GM23248 (cell line): Measurements from ENCODE around the gene RNF180. TPM values are rescaled to one million over a fixed set of nuclear protein-coding genes. Genes with fewer than 3 reads are reported as not detected.

ENCODE experiments used
- DNase-seq: peaks from one replicate; pipeline ENCODE4 v3.0.0-alpha.2; 2015
- H2AFZ ChIP-seq: fragments of 200-600 bp; sonication (generic); 2 replicates; pipeline ENCODE4 v1.6.1; 2016; ENCODE audit warnings: antibody characterized with exemption
- H3F3A ChIP-seq: fragments of 200-600 bp; sonication (generic); 2 replicates; pipeline ENCODE4 v1.6.1; 2016; ENCODE audit warnings: mild to moderate bottlenecking, antibody characterized with exemption, mixed run types; ENCODE audit not compliant: insufficient read depth
- H3K27ac ChIP-seq: fragments of 200-600 bp; sonication (generic); 2 replicates; pipeline ENCODE4 v1.5.1; 2016; ENCODE audit warnings: mild to moderate bottlenecking
- H3K27me3 ChIP-seq: fragments of 200-600 bp; sonication (generic); replicated peaks from 2 replicates; pipeline ENCODE4 v1.6.1; 2016; ENCODE audit warnings: mild to moderate bottlenecking; ENCODE audit not compliant: insufficient read depth
- H3K36me3 ChIP-seq: fragments of 200-600 bp; sonication (generic); 2 replicates; pipeline ENCODE4 v1.6.1; 2016; ENCODE audit warnings: low read depth, mild to moderate bottlenecking
- H3K4me1 ChIP-seq: fragments of 200-600 bp; sonication (generic); 2 replicates; pipeline ENCODE4 v1.6.1; 2016; ENCODE audit warnings: mild to moderate bottlenecking; ENCODE audit not compliant: insufficient read depth
- H3K4me2 ChIP-seq: fragments of 200-600 bp; sonication (generic); one replicate; pipeline ENCODE4 v1.6.1; 2016; ENCODE audit warnings: mild to moderate bottlenecking; ENCODE audit not compliant: unreplicated experiment
- H3K4me3 ChIP-seq: fragments of 200-600 bp; sonication (generic); 2 replicates; pipeline ENCODE4 v1.5.1; 2016; ENCODE audit warnings: mild to moderate bottlenecking
- H3K79me2 ChIP-seq: fragments of 200-600 bp; sonication (generic); 2 replicates; pipeline ENCODE4 v1.6.1; 2016; ENCODE audit warnings: mild to moderate bottlenecking; ENCODE audit not compliant: insufficient read depth
- H3K9ac ChIP-seq: fragments of 200-600 bp; sonication (generic); 2 replicates; pipeline ENCODE4 v1.6.1; 2016; ENCODE audit warnings: mild to moderate bottlenecking
- H3K9me2 ChIP-seq: fragments of 200-600 bp; sonication (generic); 2 replicates; pipeline ENCODE4 v1.6.1; 2016; ENCODE audit warnings: mixed run types, mild to moderate bottlenecking, moderate library complexity; ENCODE audit not compliant: insufficient read depth
- H3K9me3 ChIP-seq: fragments of 200-600 bp; sonication (generic); one replicate; pipeline ENCODE4 v1.6.1; 2017; ENCODE audit warnings: low read depth
- H4K20me1 ChIP-seq: fragments of 200-600 bp; sonication (generic); 2 replicates; pipeline ENCODE4 v1.6.0; 2016; ENCODE audit not compliant: insufficient read depth
- EZH2 ChIP-seq: fragments of 200-600 bp; sonication (generic); IDR thresholded peaks from 2 replicates; pipeline ENCODE4 v1.6.1; 2018; ENCODE audit warnings: antibody characterized with exemption, mild to moderate bottlenecking; ENCODE audit not compliant: insufficient read depth, poor library complexity, severe bottlenecking
- EZH2phosphoT487 ChIP-seq: fragments of 200-600 bp; sonication (generic); IDR thresholded peaks from 2 replicates; pipeline ENCODE4 v1.6.1; 2018; ENCODE audit warnings: antibody characterized with exemption, moderate library complexity, mild to moderate bottlenecking, low read depth; ENCODE audit not compliant: insufficient read depth
- WGBS, 2 experiments: methylation state at CpG; one replicate each; pipeline ENCODE4 v1.1.6; 2015 to 2017; ENCODE audit warnings: low lambda C conversion rate in 2 of 2, low coverage in 1 of 2; ENCODE audit errors: missing lambda C conversion rate in 2 of 2; 5-methylcytosine and 5-hydroxymethylcytosine counted together
- in situ Hi-C: fragments of 300-500 bp; cut with MboI; formaldehyde crosslinking; loops from 2 replicates; pipeline ENCODE4 v1.15.0; 2020
- polyA plus RNA-seq: library from polyadenylated mRNA; unstranded; fragments of >200 nt; fragmentation: Nextera tagmentation; extraction: Ambion mirVana; gene quantifications from 2 replicates; pipeline ENCODE4 v1.2.1, GENCODE V29; 2016
- total RNA-seq: library from RNA; depleted of rRNA; stranded (reverse); fragments of >200 nt; shearing (Covaris generic); gene quantifications from 2 replicates; pipeline ENCODE4 v1.2.3, GENCODE V29; 2014

RNF180 gene
- total and polyA plus RNA-seq, 2 experiments from 2014 or later: 0.10 to 0.32 TPM

- no peak overlapping the region for H2AFZ ChIP-seq
- no peaks in the 10 kb centered on the region for H3K79me2 ChIP-seq
- WGBS, 2 experiments: 0% methylated on average over 1 of the region's 1 CpG
- in situ Hi-C loops: no loop called here
- 0 out of 2 replicates have a peak overlapping the region, but pooled peaks have one; percentile 14 for H3K9ac ChIP-seq
- peak; percentile 82 for DNase-seq
- H4K20me1 ChIP-seq: no peaks in the 10 kb centered on the region
- H3K9me3 ChIP-seq: no peaks in the 10 kb centered on the region
- peak overlapping the region; percentile 54 for H3K27ac ChIP-seq
- no peaks in the 10 kb centered on the region for H3K9me2 ChIP-seq
- H3K36me3 ChIP-seq: no peaks in the 10 kb centered on the region
- no peak overlapping the region for H3K4me2 ChIP-seq
- H3K4me3 ChIP-seq: no peak overlapping the region
- TF ChIP-seq EZH2phosphoT487 (no peak), EZH2 (no peak)
- H3K4me1 ChIP-seq: peaks cover 11% of the 10 kb centered on the region
- H3K27me3 ChIP-seq: peaks cover 5% of the 10 kb centered on the region; the same call in 1 of the 2 replicates
- 0 out of 2 replicates have a peak, but pooled peaks cover 8% of the 10 kb centered on the region for H3F3A ChIP-seq
Observed at GRCh38 chr5:64144425-64145215, 21.0 kb upstream of the RNF180 start.

GRCh38 chr5:64145216-64145895 is 20.3 kb upstream of the RNF180 start:
- no peak overlapping the region for H3K27ac ChIP-seq
- DNase-seq: no peak
- no peak overlapping the region for H3K4me2 ChIP-seq
- H3K4me3 ChIP-seq: no peak overlapping the region
- H3K27me3 ChIP-seq: peaks cover 5% of the 10 kb centered on the region; the same call in 1 of the 2 replicates
- in situ Hi-C loops: no loop called here
- H3K9ac ChIP-seq: no peak overlapping the region
- no peak for TF ChIP-seq EZH2
- no peak for TF ChIP-seq EZH2phosphoT487
- H3K36me3 ChIP-seq: no peaks in the 10 kb centered on the region
- H2AFZ ChIP-seq: no peak overlapping the region
- no peaks in the 10 kb centered on the region for H3K9me2 ChIP-seq
- no peaks in the 10 kb centered on the region for H3K9me3 ChIP-seq
- H3K79me2 ChIP-seq: no peaks in the 10 kb centered on the region
- H3K4me1 ChIP-seq: peaks cover 11% of the 10 kb centered on the region
- WGBS, 2 experiments: 6% methylated on average over 4 of the region's 4 CpGs
- H4K20me1 ChIP-seq: no peaks in the 10 kb centered on the region
- 0 out of 2 replicates have a peak, but pooled peaks cover 8% of the 10 kb centered on the region for H3F3A ChIP-seq

GRCh38 chr5:64147379-64147778 is 18.3 kb upstream of the RNF180 start:
- Histone ChIP-seq H3F3A (0 out of 2 replicates have a peak, but pooled peaks cover 8% of the 10 kb centered on the region), H3K27me3 (peaks cover 5% of the 10 kb centered on the region; the same call in 1 of the 2 replicates), H3K4me2 (no peak overlapping the region), H3K27ac (no peak overlapping the region), H3K36me3 (no peaks in the 10 kb centered on the region), H2AFZ (no peak overlapping the region), H3K4me3 (no peak overlapping the region), H3K79me2 (no peaks in the 10 kb centered on the region), H3K9me2 (no peaks in the 10 kb centered on the region), H4K20me1 (no peaks in the 10 kb centered on the region), H3K9me3 (no peaks in the 10 kb centered on the region), H3K4me1 (peaks cover 11% of the 10 kb centered on the region), H3K9ac (no peak overlapping the region)
- no peak for DNase-seq
- WGBS, 2 experiments: 85 to 88% methylated on average over 2 of the region's 2 CpGs
- in situ Hi-C loops: no loop called here
- TF ChIP-seq EZH2 (no peak), EZH2phosphoT487 (no peak)

- H3K9ac ChIP-seq: no peak overlapping the region
- H3K27me3 ChIP-seq: peaks cover 5% of the 10 kb centered on the region; the same call in 1 of the 2 replicates
- H3K4me2 ChIP-seq: no peak overlapping the region
- no peak for TF ChIP-seq EZH2phosphoT487
- TF ChIP-seq EZH2: no peak
- H3K36me3 ChIP-seq: no peaks in the 10 kb centered on the region
- no peaks in the 10 kb centered on the region for H4K20me1 ChIP-seq
- H3K4me3 ChIP-seq: no peak overlapping the region
- no peaks in the 10 kb centered on the region for H3K79me2 ChIP-seq
- H3K27ac ChIP-seq: no peak overlapping the region
- WGBS, 2 experiments: 3 to 8% methylated on average over 7 of the region's 7 CpGs
- 0 out of 2 replicates have a peak, but pooled peaks cover 8% of the 10 kb centered on the region for H3F3A ChIP-seq
- no peak overlapping the region for H2AFZ ChIP-seq
- peak; percentile 71 for DNase-seq
- no peaks in the 10 kb centered on the region for H3K9me3 ChIP-seq
- in situ Hi-C loops: no loop called here
- H3K9me2 ChIP-seq: no peaks in the 10 kb centered on the region
- peaks cover 11% of the 10 kb centered on the region for H3K4me1 ChIP-seq
Observed at GRCh38 chr5:64147849-64148441, 17.7 kb upstream of the RNF180 start.
